ENCODE data around the gene CD4.
A peak's percentile ranks its signal among the peaks of the same experiment; 100 is the strongest.
"Not testable (repeated sequence)": the region's sequence is repeated elsewhere in the genome, so short reads cannot be mapped to it uniquely, and the experiment has no call there.

Gene CD4

DNA sequence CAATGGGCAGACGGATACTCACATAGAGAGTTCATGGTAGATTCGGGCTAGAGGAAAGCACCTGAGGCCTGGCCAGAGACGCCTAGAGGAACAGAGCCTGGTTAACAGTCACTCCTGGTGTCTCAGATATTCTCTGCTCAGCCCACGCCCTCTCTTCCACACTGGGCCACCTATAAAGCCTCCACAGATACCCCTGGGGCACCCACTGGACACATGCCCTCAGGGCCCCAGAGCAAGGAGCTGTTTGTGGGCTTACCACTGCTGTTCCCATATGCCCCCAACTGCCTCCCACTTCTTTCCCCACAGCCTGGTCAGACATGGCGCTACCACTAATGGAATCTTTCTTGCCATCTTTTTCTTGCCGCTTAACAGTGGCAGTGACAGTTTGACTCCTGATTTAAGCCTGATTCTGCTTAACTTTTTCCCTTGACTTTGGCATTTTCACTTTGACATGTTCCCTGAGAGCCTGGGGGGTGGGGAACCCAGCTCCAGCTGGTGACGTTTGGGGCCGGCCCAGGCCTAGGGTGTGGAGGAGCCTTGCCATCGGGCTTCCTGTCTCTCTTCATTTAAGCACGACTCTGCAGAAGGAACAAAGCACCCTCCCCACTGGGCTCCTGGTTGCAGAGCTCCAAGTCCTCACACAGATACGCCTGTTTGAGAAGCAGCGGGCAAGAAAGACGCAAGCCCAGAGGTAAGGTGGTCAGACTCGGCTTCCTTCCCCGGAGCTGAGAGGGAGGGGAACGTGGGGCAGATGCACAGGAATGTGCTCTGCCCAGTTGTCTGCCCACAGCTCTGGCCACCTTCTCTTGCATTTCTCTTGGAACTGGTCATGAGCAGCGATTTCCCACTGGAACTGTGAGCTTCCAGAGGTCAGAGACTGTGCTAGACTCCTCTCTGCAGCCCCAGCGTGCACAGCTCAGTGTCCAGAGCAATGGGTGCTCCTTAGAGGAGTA, at the start of gene CD4:
TSS of gene CD4 (plus strand) at position 557 of the 953 bp plus-strand sequence. CDS start 10,611 bp downstream, outside the sequence.
- DNase-seq, result no peak

DNA sequence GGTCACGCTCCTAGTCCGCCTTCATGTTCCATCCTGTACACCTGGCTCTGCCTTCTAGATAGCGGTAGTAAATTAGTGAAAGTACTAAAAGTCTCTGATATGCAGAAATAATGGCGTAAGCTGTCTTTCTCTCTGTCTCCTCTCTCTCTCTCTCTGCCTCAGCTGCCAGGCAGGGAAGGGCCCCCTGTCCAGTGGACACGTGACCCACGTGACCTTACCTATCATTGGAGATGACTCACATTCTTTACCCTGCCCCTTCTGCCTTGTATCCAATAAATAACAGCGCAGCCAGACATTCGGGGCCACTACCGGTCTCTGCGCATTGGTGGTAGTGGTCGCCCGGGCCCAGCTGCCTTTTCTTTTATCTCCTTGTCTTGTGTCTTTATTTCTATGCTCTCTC, 47.2 kb upstream of the CD4 start:
- DNase-seq, result not testable (repeated sequence)

DNA sequence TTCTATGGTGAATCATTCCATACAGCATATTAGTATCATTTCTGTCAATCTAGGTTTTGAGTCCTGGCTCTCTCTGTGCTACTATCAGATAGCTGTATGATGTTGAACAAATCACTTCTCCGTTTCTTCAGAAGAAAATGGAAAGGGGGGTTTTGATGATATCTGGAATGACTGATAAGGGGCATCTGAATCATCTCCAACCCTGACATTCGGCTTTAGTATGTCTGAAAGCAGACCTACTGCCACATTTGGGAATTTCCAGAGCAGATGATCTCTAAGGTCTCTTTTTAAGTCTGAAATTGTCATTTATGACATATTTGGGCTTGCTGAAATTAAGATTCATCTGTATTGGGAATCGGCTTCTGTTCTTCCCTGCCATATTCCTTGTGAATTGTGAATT, 46.5 kb upstream of the CD4 start:
- DNase-seq, result no peak

DNA sequence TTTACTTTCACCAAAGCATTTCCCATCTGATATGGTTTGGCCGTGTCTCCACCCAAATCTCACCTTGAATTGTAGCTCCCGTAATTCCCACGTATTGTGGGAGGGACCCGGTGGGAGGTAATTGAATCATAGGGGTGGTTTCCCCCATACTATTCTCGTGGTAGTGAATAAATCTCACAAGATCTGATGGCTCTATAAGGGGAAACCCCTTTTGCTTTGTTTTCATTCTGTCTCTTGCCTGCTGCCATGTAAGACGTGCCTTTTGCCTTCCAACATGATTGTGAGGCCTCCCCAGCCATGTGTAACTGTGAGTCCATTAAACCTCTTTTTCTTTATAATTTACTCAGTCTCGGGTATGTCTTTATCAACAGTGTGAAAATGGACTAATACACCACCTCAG, 46.0 kb upstream of the CD4 start:
- not testable (repeated sequence) for DNase-seq

DNA sequence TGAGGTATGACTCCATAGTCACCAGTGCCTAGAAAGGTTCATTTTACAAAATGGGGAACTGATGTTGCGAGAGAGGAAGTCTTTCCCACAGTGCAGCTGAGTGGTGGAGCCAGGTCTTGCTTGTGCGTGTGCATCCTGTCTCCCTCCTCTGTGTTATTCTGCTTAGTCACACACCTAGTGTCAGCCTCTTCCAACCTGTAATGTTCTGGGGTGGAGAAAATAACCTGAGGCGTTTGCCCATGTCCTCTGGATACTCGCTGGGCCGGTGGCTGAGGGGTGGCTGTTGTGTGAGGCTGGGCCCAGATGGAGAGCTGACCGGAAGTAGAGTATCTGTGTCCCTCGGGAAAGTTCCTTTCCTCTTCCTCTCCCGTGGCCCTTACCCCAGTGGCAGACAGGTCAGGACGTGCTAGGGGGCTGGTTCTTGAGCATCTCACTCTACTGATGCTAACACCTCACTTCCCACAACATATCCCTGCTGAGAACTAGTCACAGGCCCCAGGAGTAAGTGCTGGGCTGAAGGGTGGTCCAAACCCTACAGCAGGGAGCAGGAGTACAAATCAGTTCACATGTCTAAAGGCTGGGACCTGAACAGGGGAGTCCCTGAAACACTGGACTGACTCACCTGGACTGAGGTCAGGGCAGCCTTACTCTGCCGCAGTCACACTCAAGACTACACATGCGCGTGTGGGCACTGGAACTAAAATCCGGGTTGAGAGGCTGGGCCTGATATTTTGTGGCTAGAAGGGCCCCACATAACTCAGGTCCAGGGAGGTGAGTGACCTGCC, 43.4 kb upstream of the CD4 start:
- no peak for DNase-seq

DNA sequence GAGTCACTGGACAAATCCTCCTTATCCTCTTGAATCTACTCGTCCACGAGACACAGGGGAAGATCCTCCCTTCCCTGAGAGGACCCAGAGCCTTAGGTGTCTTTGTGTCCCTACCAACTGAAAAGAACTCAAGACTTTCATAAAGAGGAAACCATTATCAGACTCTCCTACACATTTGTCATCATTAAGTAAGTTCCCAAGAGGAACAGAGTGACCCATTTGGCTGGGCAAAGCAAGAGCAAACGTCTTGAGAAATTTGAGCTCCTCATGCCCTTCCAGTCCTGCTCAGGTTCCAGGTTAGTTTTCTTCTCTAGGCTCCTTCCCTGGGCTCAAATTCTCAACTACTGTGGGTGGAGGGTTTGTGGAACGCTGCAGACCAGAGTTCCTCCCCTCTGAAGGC, 42.1 kb upstream of the CD4 start:
- no peak for DNase-seq

DNA sequence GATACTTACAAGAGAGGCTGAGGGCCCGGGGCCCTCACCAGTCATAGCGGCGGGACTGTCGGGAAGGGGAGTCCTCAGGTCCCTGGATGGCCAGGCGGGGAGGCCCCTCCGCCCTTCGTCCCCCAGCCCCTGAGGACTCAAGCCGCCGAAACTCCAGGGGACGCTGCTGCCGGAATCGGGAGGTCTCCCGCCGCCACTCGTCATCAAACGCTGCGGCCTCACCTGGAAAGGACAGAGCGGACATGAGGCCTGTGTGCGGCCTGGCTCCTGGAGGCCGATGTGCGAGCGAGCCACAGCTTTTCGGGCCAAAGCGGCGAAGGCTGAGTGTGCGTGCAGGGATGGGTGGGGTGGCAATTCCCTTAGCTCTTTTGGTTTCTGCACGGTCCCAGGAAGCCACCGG, 40.6 kb upstream of the CD4 start:
- no peak for DNase-seq

DNA sequence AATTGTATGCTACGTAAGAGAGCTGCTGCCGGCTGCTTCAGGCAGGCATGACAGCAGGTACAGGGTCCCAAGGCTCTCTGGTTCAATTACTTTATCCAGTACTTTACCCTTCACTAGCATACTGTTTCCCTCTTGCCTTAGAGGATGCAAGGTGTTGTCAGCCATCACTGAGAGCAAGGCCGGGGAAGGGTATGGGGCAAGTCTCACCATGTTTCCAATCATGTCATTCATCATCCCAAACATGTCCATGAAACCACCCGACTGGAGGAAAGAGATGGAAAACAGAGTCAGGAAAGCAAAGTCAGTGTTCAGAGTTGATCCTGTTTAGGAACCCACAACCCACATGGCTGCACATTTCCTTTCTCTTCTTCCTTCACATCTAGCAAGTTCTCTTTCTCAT, 38.8 kb upstream of the CD4 start:
- no peak for DNase-seq

DNA sequence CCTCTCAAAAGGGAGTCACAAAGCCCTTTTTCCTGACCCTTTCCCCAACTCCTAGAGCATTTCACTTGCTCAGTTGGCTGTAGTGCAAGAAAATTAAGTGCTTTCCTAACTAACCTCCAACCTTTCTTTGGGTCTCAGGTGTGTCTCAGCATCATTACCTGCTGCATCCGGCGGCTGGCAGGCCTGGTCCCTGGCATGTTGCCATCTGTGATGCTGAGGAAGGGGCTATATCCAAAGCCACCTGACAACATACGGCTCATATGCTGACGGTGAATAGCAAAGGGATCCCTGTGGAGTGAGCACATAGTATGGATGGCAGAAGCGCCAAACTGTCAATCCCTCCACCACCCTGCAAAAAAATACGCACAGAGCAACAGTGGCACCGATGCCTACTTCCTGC, 37.6 kb upstream of the CD4 start:
- DNase-seq, result peak; percentile 81

DNA sequence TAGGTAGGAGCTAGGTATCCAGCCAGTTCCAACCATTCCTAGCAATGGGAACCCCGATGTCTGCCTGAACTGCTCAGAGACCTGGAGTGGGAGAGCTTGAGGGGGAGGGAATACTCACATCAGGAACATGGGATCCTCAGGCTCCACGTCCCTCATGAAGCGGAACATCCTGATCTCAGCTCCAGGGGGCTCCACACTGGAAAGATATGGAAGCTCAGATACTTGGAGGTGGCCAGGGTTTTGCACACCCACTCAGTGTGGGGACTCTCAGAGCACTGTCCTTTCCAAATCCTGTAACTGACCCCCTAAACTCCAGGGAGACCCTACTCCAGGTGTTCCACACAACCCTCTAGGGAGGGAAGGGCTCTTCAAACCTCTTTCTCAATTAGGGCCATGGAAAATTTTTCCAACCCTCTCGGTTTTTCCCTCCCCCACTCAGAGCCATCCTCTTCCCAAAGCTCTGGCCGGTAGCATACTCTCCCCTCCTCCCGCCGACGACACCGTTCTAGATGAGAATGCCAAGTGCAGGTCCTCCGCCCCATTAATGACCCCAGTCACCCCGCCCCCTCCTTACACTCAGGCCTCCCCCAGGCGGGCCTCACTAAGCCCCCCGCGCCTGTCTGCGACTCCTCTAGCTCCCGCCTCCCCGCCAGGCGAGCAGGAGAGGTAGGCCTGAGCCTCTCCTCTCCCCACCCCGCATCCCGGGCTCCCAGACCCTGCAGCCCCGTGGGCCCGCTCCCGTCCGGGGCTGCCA, 37.0 kb upstream of the CD4 start:
- peak; percentile 77 for DNase-seq

DNA sequence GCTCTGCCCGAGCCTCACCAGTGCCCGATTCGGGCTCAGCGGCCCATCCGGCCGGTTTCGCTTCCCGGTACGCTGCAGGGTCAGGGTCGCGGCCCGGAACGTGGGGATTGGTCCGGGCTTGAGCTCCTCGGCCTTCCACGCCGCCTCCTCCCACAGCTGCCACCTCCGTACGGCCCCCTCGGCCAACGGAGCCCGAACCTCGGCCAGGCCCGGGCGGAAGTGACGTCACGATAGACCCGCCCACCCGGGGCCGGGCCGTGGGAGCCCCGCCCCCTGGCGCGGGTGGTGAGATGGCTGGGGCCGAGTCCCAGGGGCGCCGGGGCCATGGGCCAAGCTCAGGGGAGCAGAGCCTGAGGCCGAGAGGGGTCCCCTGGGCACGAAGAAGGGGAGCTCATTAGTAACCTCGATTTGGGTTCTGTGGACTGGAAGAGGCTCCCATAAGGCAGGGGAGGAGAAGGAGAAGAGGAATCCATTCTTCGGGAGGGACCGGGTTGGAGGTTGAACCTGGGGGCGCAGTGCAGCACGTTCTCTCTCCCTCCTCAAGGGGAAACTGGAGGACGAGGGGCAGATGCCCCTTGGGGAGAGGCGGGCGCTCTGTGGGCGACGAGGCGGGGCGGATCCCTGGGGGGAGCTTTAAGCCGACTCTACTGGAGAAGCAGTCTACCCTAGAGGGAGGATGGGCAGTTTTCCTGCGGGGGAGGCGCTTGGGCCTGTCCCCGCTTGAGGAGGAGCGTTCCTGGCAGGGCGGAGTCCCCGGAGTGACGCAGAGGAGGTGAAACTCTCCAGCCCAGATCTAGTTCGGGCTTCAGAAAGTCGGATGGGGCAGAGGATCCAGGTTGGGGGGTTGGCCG, 36.2 kb upstream of the CD4 start, which contains the start of gene MLF2:
TSS of gene MLF2 (minus strand) at position 221 of the 851 bp plus-strand sequence. CDS start 807 bp downstream, outside the sequence.
- peak; percentile 99 for DNase-seq

DNA sequence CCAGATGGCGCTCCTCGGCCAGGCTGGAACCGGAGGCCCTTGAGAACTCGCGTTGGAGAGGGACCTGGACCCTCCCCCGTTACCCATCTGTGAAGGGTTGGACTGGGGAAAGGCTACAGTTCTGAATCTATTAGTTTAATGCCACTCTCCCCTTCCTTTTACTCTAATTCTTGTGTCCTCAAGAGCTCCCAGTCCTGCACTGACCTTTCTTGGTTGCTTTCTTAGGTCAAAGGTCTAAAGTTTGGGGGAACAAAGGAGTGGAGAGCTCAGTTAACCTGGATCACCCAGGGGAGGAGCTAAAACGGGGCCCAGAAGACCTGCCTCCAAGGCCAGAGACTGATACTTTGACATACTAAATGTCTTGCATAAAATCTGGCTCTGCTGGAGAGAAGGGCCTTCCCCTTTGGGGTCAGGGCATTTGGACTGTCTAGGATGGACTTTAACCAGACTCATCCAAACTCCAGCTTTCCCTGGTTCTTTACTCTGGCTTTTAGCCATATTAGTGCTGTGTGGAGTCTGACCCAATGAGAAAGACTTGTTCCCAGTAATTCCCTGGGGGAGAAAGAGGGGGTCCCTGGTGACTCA, 35.5 kb upstream of the CD4 start:
- DNase-seq, result peak; percentile 45

DNA sequence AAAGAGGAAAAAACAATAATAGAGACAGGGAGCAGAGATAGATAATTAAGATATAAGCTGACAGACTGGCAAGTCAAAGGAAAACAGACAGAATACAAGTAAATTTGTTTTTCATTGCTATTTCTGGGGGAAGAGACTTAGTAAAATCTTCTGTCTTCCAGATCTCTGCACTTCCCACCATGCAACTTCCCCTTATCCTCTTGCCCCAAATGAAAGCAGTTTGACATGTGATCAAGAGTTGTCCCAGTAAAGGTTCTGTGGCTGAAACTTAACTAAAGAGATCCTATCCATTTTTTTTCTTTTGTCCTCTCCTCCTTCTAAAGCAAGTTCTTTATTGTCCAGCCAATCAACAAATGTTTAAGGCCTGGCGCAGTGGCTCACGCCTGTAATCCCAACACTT, 34.9 kb upstream of the CD4 start:
- no peak for DNase-seq

DNA sequence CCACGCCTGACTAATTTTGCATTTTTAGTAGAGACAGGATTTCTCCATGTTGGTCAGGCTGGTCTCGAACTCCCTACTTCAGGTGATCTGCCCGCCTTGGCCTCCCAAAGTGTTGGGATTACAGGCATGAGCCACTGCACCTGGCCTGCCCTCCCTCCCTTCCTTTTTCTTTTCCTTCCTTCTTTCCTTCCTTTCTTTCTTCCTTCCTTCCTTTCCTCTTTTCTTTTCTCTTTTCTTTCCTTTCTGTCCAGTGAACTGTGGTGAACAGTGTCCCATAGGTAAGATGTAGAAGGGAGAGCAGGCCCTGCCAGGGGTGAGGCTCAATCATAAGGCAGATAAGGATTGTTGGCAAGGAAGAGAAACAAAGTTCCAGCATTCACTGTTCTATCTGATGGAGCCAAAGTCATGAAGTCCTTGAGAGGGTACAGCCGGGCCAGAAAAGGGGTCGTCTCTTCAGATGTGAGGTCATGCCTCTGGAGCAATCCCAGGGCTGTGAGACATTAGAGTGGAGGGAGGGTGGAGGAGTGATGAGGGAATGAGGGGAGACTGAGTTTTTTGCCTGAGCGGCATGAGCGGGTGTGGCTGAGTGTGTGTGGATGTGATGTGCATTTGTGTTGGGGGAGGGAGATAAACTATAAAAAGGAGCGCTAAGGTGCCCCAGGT, 32.2 kb upstream of the CD4 start:
- DNase-seq, result no peak

DNA sequence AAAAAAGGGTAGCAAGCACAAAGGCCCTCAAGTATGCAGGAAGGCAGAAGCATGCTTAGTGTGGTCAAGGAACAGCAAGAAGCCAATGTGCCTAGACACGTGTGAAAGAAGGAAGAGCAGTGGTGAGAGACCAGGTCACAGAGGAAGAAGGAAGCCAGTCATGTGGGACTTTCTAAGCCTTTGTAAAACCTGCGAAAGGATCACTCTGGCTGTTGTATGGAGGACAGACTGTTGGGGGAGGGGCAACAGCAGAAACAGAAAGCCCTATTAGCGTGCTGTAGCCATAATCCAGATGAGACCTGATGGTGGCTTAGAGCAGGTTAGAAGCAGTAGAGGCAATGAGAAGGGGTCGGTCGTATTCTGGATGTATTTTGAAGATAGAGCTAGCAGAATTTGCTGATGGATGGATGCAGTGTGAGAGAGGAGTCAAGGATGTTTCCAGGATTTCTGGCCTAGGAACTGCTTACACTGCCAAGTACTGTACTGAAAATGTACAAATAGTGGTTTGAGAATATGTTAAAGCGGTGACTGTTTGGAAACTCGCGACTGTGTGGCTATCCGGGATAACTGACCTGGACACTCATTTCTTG, 30.7 kb upstream of the CD4 start:
- no peak for DNase-seq

DNA sequence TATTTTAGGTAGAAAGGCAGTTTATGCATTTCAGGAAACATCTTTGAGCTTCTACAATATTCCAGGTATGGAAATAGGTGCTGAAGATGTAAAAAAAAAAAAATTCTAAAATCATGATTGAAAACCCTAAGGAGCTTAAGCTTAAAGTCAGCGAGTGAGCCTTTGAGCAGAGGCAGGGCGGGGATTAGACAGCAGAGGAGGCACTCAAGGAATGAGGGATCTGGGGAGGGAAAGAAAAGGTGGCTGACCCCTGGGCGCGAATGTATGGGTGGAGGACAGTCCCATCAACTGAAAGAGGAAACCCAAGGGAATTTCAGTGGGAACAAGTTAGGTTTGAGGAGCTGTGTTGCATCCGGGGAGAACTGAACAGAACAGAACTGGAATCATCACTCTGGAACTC, 29.6 kb upstream of the CD4 start:
- DNase-seq, result no peak

DNA sequence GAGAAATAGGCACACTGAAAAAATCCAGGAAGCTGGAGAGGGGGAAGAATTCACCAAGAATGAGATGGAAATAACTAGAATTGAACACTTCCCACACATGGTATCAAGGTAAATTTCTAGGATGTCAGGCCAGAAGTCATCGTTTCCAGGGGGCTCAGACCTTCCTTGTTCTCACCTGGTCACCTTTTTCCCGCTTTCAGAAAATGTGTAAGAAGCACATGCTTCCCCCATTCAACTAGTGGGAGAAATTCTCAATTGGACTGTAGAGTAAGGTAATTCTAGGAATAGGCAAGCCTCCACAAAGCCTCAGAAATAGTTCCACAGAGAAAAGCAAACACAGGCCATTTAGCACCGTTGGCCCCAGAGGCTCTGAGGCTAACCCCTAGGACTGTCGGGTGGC, 25.9 kb upstream of the CD4 start:
- no peak for DNase-seq

DNA sequence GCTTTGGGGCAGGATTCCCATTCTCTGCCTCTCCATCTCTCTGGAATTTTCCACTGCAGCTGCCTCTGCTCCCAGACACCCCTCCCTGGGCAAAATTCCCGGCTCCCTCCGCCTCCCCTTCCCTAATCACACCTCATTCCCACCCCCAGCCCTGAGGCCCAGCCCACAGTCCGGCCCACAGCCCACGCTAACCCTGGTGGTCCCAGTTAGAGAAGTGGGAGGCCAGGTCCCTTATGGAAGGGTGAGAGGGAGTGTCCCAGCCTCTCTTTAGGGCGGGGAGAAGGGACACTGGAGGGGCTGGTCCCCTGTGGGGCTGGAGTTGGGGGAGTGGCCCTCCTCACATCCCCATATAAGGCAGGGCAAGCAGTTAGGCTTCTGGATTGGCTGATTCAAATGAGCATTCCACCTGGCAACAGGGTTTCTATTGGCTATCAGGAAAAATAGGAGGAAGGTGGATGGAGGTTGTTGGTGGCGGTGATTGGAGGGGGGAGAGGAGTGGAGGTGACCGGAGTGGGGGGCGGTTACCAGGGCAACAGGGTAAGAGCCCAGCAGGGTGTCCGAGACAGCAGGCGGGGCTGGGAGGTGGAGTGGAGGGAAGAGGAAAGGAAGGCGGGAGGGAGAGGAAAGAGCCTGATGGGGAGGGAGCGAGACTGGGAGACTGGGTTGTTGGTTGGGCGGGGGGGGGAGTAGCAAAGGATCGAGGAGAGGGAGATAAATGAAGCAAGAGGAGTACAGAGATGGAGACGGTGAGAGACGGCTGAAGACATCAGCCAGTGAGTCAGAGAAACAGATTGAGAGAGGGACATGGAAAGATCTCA, 25.1 kb upstream of the CD4 start:
- peak; percentile 100 for DNase-seq

DNA sequence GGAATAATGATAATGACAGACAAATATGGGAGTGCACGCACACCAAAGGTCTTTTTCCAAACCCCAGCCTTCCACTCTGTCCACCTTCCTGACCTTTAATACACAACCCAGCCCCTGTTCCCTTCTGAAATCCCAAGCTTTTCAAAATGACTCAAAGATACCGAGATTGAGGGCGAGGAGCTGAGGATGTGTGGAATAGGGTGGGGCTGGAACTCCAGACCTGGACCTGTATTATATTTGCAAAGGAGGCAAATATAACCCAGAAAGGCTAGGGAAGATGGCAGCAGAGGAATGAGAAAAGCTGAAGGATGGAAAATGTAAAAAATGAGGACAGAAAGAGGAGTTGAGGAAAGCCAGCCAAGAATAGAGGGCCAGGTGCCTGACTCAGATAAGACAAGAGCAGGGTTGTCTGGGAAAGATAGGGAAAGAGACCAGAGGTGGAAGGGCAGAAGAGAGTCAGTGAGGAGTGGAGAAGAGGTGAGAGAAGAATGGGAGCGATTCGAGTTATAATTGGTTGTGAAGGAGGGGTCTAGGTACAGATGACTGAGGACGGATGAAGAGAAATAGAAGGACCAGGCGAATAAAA, 24.2 kb upstream of the CD4 start:
- DNase-seq, result peak; percentile 87

Data from NCI-H69 (cell line).